ENCODE results near the gene AGAP1.

The AGAP1 gene

DNA sequence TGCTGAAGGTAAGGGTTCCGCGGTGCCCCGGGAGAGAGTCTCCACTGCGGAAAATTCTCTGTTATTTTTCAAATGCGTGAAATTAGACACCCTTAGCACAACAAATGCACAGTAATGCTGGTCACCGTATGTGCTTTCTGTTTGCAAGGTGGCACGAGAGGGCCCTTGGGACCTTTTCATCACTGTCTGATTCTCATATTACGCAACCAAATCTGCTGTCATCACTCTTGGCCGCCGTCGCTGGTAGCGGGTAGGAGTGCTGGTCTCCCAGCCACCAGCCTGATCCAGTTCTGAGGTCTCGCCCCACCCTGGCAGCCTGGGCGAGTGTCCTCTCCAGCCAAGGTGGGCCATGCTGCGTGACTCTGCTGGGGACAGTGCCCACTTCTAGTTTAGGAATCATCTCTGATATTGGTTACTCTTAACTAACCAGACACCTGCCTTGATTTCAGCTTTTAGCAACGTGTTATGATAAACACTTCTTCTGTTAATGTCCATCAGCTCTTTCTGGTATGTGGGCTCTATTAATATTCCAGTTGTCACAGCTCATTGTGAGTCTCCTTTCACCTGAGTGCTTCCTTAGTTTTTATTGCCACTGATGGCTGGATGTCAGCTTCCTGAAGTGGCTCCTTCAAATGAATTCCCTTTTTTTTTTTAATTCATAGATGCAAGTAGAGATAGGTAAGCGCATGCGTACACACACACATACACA is 474.9 kb downstream of the AGAP1 start:
- DNase-seq (ENCODE audit: insufficient read length) (no peak), FAIRE-seq (no peak)
- no peak for TF ChIP-seq TAF1 (IDR thresholded peaks at IDR 0.05; ENCODE audit: borderline replicate concordance, low read depth, low read length)
- no peak for TF ChIP-seq POLR2A (IDR thresholded peaks at IDR 0.05; ENCODE audit: low read depth, low read length)
- no peak for TF ChIP-seq POLR2AphosphoS5 (IDR thresholded peaks at IDR 0.05; ENCODE audit: low read depth, low read length)

DNA sequence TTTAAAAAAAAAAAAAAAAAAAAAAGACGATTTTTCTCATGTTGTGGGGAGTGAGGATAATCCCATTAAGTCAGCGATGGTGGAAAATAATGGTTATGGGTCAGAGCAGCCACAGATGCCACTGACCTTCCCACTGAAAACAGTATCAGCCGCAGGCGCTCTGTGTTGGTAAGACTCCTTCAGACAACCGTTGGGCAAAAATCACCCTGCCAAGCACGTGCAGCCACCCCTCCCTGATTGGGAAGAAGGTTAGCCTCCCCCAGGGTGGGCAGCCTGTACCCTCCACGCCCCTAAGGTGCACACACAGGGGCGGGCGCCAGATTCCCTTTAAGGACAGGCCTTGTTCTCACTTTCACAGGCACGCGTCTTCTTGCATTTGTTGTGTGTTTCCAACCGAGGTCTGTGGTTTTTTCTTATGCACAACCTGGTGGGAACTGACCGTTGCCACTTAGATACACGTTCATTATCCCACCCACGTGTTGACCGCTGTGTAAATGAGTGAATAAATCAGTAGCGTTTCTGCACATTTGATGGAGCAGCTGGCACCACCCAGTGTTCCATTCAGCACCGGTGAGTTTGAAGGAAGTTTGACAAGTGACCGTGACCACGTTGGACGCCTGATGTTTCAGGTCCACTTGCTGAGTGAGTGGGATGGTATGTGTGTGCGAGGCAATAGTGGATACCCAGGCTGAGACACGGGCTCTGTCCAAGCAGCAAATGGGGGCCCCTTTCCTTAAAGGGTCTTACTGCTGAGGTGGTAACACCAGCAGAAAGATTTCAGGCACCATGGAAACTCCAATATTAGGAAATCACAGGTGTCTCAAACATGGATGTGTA is 476.6 kb downstream of the AGAP1 start:
- FAIRE-seq: no peak
- no peak for TF ChIP-seq TAF1 (IDR thresholded peaks at IDR 0.05; ENCODE audit: borderline replicate concordance, low read depth, low read length)
- TF ChIP-seq POLR2A (IDR thresholded peaks at IDR 0.05; ENCODE audit: low read depth, low read length): no peak
- TF ChIP-seq POLR2AphosphoS5 (IDR thresholded peaks at IDR 0.05; ENCODE audit: low read depth, low read length): no peak
- no peak for DNase-seq (ENCODE audit: insufficient read length)

DNA sequence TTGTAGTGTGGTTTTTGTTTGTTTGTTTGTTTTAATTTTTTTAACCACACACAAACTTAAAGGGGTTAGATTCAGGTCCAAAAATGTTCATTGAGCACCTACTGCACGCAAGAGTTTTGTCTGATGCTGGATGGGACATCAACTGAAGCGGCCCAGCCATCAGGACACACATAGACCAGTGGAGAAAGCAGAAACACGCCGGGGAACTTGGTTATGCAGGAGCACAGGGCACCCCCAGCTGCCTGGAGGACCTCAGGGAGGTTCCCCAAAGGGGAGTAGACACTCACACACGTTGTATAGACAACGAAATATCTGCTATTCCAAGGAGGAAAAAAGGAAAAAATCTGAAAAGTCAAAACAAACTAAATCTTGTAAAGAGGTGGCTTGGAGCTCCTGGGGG is 482.7 kb downstream of the AGAP1 start:
- DNase-seq (ENCODE audit: insufficient read length) (no peak), FAIRE-seq (no peak)
- TF ChIP-seq POLR2AphosphoS5 (IDR thresholded peaks at IDR 0.05; ENCODE audit: low read depth, low read length) (no peak), TAF1 (IDR thresholded peaks at IDR 0.05; ENCODE audit: borderline replicate concordance, low read depth, low read length) (no peak), POLR2A (IDR thresholded peaks at IDR 0.05; ENCODE audit: low read depth, low read length) (no peak)

DNA sequence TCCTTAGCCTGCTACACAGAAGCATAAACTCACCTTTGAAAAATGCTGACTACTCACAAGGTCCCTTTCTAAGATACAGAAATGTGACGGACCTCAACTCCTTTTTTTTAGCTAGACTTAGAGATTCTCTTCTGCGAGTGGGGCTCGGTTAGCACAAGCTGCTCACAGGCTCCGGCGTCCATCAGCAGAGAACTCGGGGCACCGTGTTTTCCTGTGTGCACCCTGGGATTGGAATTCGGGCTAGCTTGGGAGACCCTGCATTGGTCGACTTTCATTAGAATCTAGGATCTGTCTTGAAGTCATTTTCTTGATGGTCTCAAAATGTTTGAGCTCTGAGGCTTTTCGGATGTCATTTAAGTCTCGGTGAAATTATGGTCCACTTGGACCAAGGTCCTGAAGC is 483.1 kb downstream of the AGAP1 start:
- DNase-seq (ENCODE audit: insufficient read length) (no peak), FAIRE-seq (no peak)
- TF ChIP-seq POLR2AphosphoS5 (IDR thresholded peaks at IDR 0.05; ENCODE audit: low read depth, low read length): no peak
- TF ChIP-seq TAF1 (IDR thresholded peaks at IDR 0.05; ENCODE audit: borderline replicate concordance, low read depth, low read length): no peak
- no peak for TF ChIP-seq POLR2A (IDR thresholded peaks at IDR 0.05; ENCODE audit: low read depth, low read length)

DNA sequence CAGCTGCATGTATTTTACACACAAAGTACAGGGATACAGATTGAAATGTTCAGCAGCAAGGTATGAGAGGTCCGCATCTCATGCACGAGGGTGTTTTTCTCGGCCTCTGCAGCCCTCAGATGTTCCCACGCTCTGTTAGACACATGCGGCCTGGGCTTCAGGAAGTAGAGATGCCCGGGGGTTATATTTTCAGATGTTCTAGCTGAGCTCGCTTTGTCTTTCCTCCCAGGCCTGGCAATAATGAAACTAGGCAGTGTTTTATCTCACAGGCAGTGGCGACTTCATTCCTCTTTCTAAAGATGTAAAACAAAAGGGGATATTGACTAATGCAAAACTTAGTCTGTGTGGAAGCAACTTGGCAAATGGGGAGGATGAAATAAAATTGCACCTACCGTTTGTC is 483.6 kb downstream of the AGAP1 start:
- no peak for DNase-seq (ENCODE audit: insufficient read length)
- FAIRE-seq: no peak
- no peak for TF ChIP-seq POLR2AphosphoS5 (IDR thresholded peaks at IDR 0.05; ENCODE audit: low read depth, low read length)
- no peak for TF ChIP-seq TAF1 (IDR thresholded peaks at IDR 0.05; ENCODE audit: borderline replicate concordance, low read depth, low read length)
- TF ChIP-seq POLR2A (IDR thresholded peaks at IDR 0.05; ENCODE audit: low read depth, low read length): no peak

DNA sequence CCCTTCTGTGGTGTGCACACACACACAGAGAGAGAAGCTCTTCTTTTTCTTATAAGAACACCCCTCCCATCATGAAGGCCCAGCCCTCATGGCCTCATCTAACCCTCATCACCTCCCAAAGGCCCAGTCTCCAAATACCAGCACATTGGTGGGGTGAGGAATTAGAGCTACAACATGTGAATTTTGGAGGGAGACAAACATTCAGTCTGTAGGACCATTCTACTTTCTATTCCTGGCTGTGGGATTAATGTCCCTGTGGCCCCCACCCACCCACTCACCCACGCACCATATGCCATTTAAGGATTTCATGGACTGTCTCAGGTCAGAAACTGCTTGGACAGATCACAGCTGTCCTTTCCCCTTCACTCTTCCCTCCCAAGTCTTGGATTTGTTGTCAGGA is 484.2 kb downstream of the AGAP1 start:
- DNase-seq (ENCODE audit: insufficient read length) (no peak), FAIRE-seq (no peak)
- TF ChIP-seq POLR2AphosphoS5 (IDR thresholded peaks at IDR 0.05; ENCODE audit: low read depth, low read length) (no peak), POLR2A (IDR thresholded peaks at IDR 0.05; ENCODE audit: low read depth, low read length) (no peak)

DNA sequence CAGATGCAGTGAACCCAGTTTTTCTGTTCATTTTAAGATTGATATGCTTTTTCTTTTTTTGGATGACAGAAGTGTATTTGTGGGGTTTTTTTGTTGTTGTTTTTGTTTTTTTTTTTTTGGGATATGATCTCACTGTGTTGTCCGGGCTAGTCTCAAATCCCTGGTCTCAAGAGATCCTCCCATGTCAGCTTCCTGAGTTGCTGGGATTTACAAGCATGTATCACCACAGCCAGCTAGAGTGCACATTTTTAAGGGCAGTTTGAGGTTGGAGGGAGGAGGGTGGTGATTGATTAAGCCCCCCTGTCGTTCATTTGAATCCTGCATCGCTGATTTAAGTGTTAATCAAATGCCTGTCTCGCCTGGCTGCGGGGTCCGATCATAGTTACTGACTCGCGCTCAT is 485.2 kb downstream of the AGAP1 start:
- FAIRE-seq (no peak), DNase-seq (ENCODE audit: insufficient read length) (no peak)
- no peak for TF ChIP-seq POLR2A (IDR thresholded peaks at IDR 0.05; ENCODE audit: low read depth, low read length)
- no peak for TF ChIP-seq POLR2AphosphoS5 (IDR thresholded peaks at IDR 0.05; ENCODE audit: low read depth, low read length)
- TF ChIP-seq TAF1 (IDR thresholded peaks at IDR 0.05; ENCODE audit: borderline replicate concordance, low read depth, low read length): no peak

DNA sequence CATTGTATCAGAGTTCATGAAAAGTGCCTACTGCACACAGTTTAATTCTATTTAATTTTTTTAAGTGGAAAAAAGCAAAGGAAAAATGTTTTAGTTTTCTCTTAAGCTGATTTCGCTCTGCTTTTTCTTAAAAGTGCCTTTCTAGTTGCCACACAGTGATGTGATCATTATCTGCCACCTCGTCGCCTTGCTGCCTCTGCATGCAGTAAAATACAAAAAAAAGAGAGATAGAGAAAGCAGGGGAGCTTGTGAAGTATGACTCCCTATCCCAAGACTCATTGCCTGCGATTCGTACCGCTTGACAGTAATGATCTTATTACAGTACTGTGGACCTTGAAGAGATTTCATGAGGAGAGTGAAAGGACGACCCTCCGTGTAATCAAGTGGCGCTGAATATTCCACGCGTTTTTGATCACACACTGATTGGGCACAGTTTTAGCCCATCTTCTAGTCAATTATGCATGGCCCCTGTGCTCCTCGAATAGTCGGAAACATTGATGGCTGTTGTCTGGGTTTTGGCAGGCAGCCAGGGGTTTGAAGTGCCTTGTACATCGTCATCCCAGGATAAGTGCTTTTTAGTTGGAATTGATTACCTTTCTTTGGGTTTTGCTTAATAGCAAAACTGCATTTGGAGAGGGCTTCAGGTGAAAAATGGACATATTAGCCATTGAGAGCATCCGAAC is 486.1 kb downstream of the AGAP1 start:
- DNase-seq (ENCODE audit: insufficient read length) (no peak), FAIRE-seq (no peak)
- no peak for TF ChIP-seq POLR2AphosphoS5 (IDR thresholded peaks at IDR 0.05; ENCODE audit: low read depth, low read length)
- TF ChIP-seq POLR2A (IDR thresholded peaks at IDR 0.05; ENCODE audit: low read depth, low read length): no peak
- no peak for TF ChIP-seq TAF1 (IDR thresholded peaks at IDR 0.05; ENCODE audit: borderline replicate concordance, low read depth, low read length)

DNA sequence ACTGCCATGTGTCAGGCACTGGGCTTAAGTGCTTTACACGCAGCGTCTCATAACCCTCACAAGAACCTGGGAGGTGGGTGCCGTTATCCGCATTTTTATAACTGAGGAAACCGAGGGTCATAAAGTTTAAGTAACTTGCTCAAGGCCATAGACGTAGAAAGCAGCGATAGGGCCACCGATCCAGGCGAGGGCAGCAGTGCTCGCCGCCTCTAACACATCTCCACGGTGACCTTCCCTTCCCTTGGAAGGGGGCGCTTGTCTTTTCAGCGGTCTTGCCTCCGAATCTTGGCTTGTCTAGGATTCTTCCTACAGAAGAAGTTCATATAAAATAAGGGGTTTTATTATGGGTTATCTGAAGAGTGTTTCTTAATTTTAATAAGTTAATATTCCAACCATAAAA is 487.8 kb downstream of the AGAP1 start:
- FAIRE-seq (no peak), DNase-seq (ENCODE audit: insufficient read length) (no peak)
- TF ChIP-seq POLR2A (IDR thresholded peaks at IDR 0.05; ENCODE audit: low read depth, low read length) (no peak), POLR2AphosphoS5 (IDR thresholded peaks at IDR 0.05; ENCODE audit: low read depth, low read length) (no peak), TAF1 (IDR thresholded peaks at IDR 0.05; ENCODE audit: borderline replicate concordance, low read depth, low read length) (no peak)

DNA sequence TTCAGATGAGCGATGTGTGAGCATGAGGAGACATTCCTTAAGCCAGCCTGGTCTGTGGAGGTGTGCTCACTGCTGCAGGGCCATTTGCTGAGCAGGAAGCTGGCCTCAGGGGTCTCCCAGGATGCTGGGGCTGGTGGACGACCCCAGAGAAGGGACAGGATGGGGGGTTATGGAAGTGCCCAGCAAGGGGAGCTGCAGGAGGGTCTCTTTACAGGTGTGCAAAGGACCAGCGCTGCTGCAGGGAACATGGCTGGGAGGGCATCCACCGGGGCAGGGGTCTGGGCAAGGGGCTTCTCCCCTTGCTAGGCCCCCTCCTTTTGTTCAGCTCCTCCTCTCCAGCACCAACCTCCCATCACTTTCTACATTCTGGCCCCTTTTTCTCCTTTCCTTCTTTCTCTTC is 489.2 kb downstream of the AGAP1 start:
- DNase-seq (ENCODE audit: insufficient read length): no peak
- no peak for TF ChIP-seq POLR2A (IDR thresholded peaks at IDR 0.05; ENCODE audit: low read depth, low read length)
- TF ChIP-seq POLR2AphosphoS5 (IDR thresholded peaks at IDR 0.05; ENCODE audit: low read depth, low read length): no peak
- no peak for TF ChIP-seq TAF1 (IDR thresholded peaks at IDR 0.05; ENCODE audit: borderline replicate concordance, low read depth, low read length)
- FAIRE-seq: no peak

DNA sequence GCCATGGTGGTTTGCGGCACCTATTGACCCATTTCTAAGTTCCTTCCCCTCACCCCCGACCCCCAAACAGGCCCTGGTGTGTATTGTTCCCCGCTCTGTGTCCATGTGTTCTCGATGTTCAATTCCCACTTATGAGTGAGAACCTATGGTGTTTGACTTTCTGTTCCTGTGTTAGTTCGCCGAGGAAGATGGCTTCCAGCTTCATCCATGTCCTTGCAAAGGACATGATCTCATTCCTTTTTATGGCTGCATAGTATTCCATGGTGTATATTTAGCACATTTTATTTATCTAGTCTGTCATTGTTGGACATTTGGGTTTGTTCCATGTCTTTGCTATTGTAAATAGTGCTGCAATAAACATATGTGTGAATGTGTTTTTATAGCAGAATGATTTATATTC is 490.7 kb downstream of the AGAP1 start:
- no peak for FAIRE-seq
- TF ChIP-seq POLR2A (IDR thresholded peaks at IDR 0.05; ENCODE audit: low read depth, low read length): no peak
- no peak for TF ChIP-seq POLR2AphosphoS5 (IDR thresholded peaks at IDR 0.05; ENCODE audit: low read depth, low read length)
- TF ChIP-seq TAF1 (IDR thresholded peaks at IDR 0.05; ENCODE audit: borderline replicate concordance, low read depth, low read length): no peak
- no peak for DNase-seq (ENCODE audit: insufficient read length)

All from GM12892 (cell line).